Measurements from ENCODE around the gene NXPH4.

Gene NXPH4

DNA sequence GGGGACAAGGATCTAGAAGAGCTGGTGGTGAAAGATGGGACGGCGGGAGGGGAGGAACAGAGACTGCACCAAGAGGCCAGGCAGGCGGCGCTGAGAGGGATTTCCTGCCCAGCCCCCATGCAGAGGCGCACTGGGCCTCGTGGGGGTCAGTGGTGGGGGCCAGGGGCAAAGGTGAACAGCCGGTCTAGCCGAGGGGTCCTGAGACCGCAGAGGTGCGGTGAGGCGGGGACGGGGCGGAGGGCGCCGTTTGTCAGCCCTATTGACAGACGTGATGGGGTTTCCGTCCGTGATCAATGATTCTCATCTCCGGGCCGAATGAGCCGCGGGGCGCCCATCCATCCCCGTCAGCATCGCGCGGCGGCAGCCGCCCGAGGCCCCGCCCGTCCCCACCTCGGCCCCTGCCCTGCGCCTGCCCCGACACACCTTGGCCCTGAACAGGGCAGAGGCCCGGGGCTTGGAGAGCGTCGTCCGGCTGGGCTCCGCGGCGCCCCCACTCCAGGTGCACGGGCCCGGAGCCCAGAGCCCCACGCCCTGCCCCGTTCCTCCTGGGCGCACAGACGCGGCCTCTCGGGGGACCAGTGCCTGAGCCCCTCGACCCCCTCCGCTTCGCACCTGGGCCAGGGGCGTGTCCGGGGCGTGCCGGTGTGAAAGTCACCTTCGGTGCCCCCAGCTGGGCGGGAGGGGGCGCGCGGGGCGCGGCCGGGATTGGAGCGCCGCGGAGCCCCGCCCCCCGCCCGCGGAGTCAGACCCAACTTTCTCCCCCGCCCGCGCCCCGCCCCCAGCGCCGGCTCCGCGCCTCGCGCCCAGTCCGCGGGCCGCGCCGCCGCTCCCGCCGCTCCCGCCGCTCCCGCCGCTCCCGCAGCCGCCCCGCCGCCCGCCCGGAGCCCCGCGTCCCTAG, at the start of gene NXPH4:
TSS of gene NXPH4 (plus strand) at position 781 of the 898 bp plus-strand sequence. CDS start 176 bp downstream, outside the sequence.
- no peak for DNase-seq (ENCODE audit: low read depth in 3 of 3)

DNA sequence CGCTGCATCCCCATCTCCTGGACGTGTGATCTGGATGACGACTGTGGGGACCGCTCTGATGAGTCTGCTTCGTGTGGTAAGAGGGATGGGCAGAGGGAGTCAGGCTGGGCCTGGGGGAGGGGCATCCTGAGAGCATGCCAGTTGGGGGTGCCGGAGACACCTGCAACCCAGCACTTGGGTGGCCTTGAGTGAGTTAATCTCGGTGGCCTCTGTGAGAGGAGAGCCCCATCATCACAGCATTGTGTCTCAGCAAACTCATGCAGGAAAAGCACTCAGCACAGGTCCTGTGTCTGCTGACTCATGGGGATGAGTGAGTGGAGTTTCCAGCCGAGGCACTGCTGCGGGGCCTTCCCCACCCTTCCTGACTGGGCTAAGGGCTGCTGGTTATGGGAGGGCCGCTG, 49.6 kb upstream of the NXPH4 start:
- peak; percentile 28 to 48 (median 33) for DNase-seq (ENCODE audit: low read depth in 3 of 3)

DNA sequence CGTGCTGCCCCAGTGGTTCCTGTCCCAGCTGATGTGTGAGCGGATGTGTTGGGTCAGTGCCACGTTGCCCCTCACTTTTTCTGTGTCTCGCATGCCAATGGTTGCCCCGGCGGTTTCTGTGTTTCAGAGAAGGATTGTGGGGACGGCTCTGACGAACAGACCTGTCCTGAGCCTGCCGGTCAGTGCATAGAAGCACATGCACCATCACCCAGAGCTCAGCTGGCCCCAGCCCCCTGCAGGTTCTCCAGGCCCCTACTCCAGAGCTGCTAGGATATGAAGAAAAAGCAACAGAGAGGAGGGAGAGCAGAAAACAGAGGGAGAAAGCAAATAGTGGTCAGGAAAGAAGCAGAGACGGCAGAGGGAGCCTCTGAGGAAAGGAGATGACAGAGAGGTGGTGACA, 48.5 kb upstream of the NXPH4 start:
- DNase-seq (ENCODE audit: low read depth in 3 of 3): no peak

- DNase-seq (ENCODE audit: low read depth in 3 of 3): no peak
Measured at GRCh38 chr12:57169046-57169795, 47.4 kb upstream of the NXPH4 start.

DNA sequence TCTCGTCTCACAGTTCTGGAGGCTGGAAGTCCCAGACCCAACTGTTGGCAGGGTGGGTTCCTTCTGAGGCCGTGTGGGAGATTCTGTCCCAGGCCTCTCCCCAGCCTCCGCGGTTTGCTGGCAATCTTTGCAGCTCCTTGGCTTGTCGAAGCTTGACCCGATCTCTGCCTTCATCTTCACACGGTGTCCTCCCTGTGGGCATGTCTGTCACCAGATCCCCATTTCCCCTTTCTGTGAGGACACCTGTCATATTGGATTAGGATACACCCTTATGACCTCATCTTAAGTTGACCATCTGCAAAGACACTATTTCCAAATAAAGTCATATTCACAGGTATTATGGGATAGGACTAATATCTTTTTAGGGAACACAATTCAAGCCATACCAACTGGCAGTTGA, 46.6 kb upstream of the NXPH4 start:
- no peak for DNase-seq (ENCODE audit: low read depth in 3 of 3)

GRCh38 chr12:57170408-57170807, 46.2 kb upstream of the NXPH4 start:
- no peak for DNase-seq (ENCODE audit: low read depth in 3 of 3)

- no peak for DNase-seq (ENCODE audit: low read depth in 3 of 3)
Measured at GRCh38 chr12:57170927-57171326, 45.7 kb upstream of the NXPH4 start.

DNA sequence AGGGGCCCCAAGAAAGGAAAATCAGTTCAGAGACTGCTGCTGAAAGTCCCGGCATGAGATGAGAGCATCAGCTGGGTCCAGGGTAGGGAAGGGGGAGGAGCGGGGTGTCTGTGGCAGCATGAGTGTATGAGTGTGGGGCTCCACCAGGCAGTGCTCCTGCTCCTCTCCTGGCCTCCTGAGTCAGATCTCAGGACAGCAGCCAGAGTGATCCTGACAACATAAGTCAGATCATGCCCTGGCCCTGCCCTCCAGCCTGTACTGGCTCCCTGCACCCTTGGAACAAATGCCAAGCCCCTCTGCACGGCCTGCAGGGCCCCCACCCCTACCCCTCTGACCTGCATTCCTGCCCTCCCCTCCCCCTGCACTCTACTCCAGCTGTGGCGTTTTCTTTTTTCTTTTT, 44.9 kb upstream of the NXPH4 start:
- DNase-seq (ENCODE audit: low read depth in 3 of 3): no peak

- DNase-seq (ENCODE audit: low read depth in 3 of 3): no peak
Measured at GRCh38 chr12:57173089-57173488, 43.5 kb upstream of the NXPH4 start.

DNA sequence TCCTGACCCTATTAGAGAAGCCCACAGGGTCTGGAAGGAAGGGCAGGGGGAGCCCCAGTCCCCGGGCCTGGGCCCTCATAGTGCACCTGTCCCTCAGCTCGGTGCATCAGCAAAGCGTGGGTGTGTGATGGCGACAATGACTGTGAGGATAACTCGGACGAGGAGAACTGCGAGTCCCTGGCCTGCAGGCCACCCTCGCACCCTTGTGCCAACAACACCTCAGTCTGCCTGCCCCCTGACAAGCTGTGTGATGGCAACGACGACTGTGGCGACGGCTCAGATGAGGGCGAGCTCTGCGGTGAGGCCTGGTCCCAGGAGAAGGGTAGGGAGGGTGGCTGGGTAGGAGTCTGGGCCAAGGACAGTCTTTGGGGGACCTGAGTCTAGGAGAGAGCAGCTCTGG, 42.9 kb upstream of the NXPH4 start:
- no peak for DNase-seq (ENCODE audit: low read depth in 3 of 3)

DNA sequence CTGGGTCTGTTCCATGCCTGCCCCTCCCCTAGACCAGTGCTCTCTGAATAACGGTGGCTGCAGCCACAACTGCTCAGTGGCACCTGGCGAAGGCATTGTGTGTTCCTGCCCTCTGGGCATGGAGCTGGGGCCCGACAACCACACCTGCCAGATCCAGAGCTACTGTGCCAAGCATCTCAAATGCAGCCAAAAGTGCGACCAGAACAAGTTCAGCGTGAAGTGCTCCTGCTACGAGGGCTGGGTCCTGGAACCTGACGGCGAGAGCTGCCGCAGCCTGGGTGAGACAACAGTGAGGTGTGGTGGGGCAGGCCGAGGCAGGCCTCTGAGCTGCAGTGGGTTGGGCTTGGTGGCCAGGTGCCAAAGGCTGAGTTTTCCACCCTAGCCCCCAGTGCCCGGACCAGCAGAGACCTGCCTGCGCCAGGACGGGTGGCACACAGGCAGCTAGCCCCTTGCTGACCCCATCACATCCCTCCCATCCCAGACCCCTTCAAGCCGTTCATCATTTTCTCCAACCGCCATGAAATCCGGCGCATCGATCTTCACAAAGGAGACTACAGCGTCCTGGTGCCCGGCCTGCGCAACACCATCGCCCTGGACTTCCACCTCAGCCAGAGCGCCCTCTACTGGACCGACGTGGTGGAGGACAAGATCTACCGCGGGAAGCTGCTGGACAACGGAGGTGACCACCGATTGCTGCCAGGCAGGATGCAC, 41.0 kb upstream of the NXPH4 start:
- peak in 2 of 3 donors; percentile 38 to 57 for DNase-seq (ENCODE audit: low read depth in 3 of 3)

DNA sequence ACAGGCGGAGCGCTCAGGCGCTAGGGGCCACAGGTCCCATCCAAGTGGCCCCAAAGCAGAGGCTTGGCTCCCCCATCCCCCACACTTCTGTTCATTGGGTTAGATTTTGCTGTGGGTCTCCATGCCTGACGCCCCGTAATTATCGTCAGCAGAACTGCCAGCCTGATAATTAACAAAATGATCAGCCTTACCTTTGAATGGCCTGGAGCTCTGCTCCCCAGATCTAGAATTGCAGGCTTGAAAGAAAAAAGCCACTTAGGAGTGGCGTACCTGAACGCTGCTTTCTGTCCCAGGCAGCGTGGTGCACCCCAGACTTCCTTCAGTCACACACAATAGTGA, 40.5 kb upstream of the NXPH4 start:
- DNase-seq (ENCODE audit: low read depth in 3 of 3): no peak

DNA sequence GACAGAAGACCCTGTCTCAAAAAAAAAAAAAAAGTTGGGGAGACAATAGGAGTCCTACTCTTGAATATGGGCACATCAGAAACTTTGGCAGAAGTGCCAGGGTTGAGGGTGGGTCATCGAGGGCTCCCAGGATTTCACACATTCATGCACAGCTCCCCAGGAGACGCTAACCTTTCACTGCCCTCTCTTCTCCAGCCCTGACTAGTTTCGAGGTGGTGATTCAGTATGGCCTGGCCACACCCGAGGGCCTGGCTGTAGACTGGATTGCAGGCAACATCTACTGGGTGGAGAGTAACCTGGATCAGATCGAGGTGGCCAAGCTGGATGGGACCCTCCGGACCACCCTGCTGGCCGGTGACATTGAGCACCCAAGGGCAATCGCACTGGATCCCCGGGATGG, 39.7 kb upstream of the NXPH4 start:
- DNase-seq (ENCODE audit: low read depth in 3 of 3): no peak

- no peak for DNase-seq (ENCODE audit: low read depth in 3 of 3)
Measured at GRCh38 chr12:57177354-57177753, 39.2 kb upstream of the NXPH4 start.

DNA sequence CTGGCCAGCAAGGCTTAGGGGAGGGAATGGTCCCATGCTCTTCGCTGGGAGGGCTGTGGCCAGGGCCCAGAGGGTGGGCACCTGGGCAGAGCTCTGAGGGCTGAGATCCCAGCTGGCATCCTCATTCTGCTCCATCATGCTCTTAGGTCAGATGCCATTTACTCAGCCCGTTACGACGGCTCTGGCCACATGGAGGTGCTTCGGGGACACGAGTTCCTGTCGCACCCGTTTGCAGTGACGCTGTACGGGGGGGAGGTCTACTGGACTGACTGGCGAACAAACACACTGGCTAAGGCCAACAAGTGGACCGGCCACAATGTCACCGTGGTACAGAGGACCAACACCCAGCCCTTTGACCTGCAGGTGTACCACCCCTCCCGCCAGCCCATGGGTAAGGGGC, 38.4 kb upstream of the NXPH4 start:
- DNase-seq (ENCODE audit: low read depth in 3 of 3): no peak

GRCh38 chr12:57179331-57180086, 37.1 kb upstream of the NXPH4 start:
- DNase-seq (ENCODE audit: low read depth in 3 of 3): no peak

- DNase-seq (ENCODE audit: low read depth in 3 of 3): no peak
Measured at GRCh38 chr12:57180321-57180989, 36.1 kb upstream of the NXPH4 start.

DNA sequence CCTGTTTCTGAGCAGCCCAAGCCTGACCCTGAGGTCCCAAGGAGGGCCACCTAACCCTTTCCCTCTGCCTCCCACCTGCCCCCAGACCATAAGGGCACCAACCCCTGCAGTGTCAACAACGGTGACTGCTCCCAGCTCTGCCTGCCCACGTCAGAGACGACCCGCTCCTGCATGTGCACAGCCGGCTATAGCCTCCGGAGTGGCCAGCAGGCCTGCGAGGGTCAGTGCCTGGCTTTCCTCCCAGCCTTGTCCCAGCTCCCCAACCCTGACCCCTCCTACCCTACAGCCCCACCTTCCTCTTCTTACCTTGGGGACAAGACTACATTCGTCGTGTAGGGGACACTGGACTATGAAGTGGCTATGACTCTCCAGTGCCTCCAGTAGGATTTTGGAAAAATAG, 35.5 kb upstream of the NXPH4 start:
- DNase-seq (ENCODE audit: low read depth in 3 of 3): no peak

DNA sequence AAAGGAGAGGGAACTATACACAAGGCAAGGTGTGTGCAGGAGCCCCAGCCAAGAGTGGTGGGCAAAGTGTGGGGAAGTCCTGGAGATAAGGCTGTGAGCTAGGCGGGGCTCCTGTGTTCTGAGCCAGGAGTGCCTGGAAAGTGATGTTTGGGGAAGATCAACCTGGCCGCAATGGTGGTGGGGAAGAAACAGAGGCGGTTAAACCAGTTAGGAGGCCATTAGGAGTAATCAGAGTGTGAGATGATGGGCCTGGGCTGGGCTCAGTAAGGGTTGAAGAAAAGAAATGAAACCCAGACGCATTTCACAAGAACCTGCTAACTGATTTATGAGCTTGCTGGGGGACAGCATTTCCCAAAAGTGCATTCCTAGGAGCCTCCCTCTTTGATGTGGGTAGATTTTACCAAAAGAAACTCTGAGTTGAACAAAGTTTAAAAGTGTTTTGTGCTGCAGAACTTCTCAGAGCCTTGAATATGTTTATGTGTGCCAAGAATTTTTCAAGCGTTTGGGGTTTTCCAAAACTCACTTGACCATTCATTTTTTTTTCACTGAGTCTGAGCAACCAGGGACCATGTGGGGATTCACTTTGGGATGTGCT, 34.9 kb upstream of the NXPH4 start:
- DNase-seq (ENCODE audit: low read depth in 3 of 3): no peak

- peak; percentile 59 to 82 (median 73) for DNase-seq (ENCODE audit: low read depth in 3 of 3)
Measured at GRCh38 chr12:57182918-57183575, 33.5 kb upstream of the NXPH4 start.

Measured in stimulated activated CD4-positive, alpha-beta T cell treated with anti-CD3 and anti-CD28 coated beads, TNF-alpha, amount 100 ng/mL, for 48 hours (primary cell).